GM23248 (cell line): ENCODE results near the gene CHST11. TPM values are rescaled to one million over a fixed set of nuclear protein-coding genes. Genes with fewer than 3 reads are reported as not detected.
A peak's percentile ranks its signal among the peaks of the same experiment; 100 is the strongest.

Experiments
- DNase-seq: peaks from one replicate; pipeline ENCODE4 v3.0.0-alpha.2; 2015
- H2AFZ ChIP-seq: fragments of 200-600 bp; sonication (generic); 2 replicates; pipeline ENCODE4 v1.6.1; 2016; ENCODE audit warnings: antibody characterized with exemption
- H3F3A ChIP-seq: fragments of 200-600 bp; sonication (generic); 2 replicates; pipeline ENCODE4 v1.6.1; 2016; ENCODE audit warnings: mild to moderate bottlenecking, antibody characterized with exemption, mixed run types; ENCODE audit not compliant: insufficient read depth
- H3K27ac ChIP-seq: fragments of 200-600 bp; sonication (generic); 2 replicates; pipeline ENCODE4 v1.5.1; 2016; ENCODE audit warnings: mild to moderate bottlenecking
- H3K27me3 ChIP-seq: fragments of 200-600 bp; sonication (generic); replicated peaks from 2 replicates; pipeline ENCODE4 v1.6.1; 2016; ENCODE audit warnings: mild to moderate bottlenecking; ENCODE audit not compliant: insufficient read depth
- H3K36me3 ChIP-seq: fragments of 200-600 bp; sonication (generic); 2 replicates; pipeline ENCODE4 v1.6.1; 2016; ENCODE audit warnings: low read depth, mild to moderate bottlenecking
- H3K4me1 ChIP-seq: fragments of 200-600 bp; sonication (generic); 2 replicates; pipeline ENCODE4 v1.6.1; 2016; ENCODE audit warnings: mild to moderate bottlenecking; ENCODE audit not compliant: insufficient read depth
- H3K4me2 ChIP-seq: fragments of 200-600 bp; sonication (generic); one replicate; pipeline ENCODE4 v1.6.1; 2016; ENCODE audit warnings: mild to moderate bottlenecking; ENCODE audit not compliant: unreplicated experiment
- H3K4me3 ChIP-seq: fragments of 200-600 bp; sonication (generic); 2 replicates; pipeline ENCODE4 v1.5.1; 2016; ENCODE audit warnings: mild to moderate bottlenecking
- H3K79me2 ChIP-seq: fragments of 200-600 bp; sonication (generic); 2 replicates; pipeline ENCODE4 v1.6.1; 2016; ENCODE audit warnings: mild to moderate bottlenecking; ENCODE audit not compliant: insufficient read depth
- H3K9ac ChIP-seq: fragments of 200-600 bp; sonication (generic); 2 replicates; pipeline ENCODE4 v1.6.1; 2016; ENCODE audit warnings: mild to moderate bottlenecking
- H3K9me2 ChIP-seq: fragments of 200-600 bp; sonication (generic); 2 replicates; pipeline ENCODE4 v1.6.1; 2016; ENCODE audit warnings: mixed run types, mild to moderate bottlenecking, moderate library complexity; ENCODE audit not compliant: insufficient read depth
- H3K9me3 ChIP-seq: fragments of 200-600 bp; sonication (generic); one replicate; pipeline ENCODE4 v1.6.1; 2017; ENCODE audit warnings: low read depth
- H4K20me1 ChIP-seq: fragments of 200-600 bp; sonication (generic); 2 replicates; pipeline ENCODE4 v1.6.0; 2016; ENCODE audit not compliant: insufficient read depth
- EZH2 ChIP-seq: fragments of 200-600 bp; sonication (generic); IDR thresholded peaks from 2 replicates; pipeline ENCODE4 v1.6.1; 2018; ENCODE audit warnings: antibody characterized with exemption, mild to moderate bottlenecking; ENCODE audit not compliant: insufficient read depth, poor library complexity, severe bottlenecking
- EZH2phosphoT487 ChIP-seq: fragments of 200-600 bp; sonication (generic); IDR thresholded peaks from 2 replicates; pipeline ENCODE4 v1.6.1; 2018; ENCODE audit warnings: antibody characterized with exemption, moderate library complexity, mild to moderate bottlenecking, low read depth; ENCODE audit not compliant: insufficient read depth
- WGBS, 2 experiments: methylation state at CpG; one replicate each; pipeline ENCODE4 v1.1.6; 2015 to 2017; ENCODE audit warnings: low lambda C conversion rate in 2 of 2, low coverage in 1 of 2; ENCODE audit errors: missing lambda C conversion rate in 2 of 2; 5-methylcytosine and 5-hydroxymethylcytosine counted together
- in situ Hi-C: fragments of 300-500 bp; cut with MboI; formaldehyde crosslinking; loops from 2 replicates; pipeline ENCODE4 v1.15.0; 2020
- polyA plus RNA-seq: library from polyadenylated mRNA; unstranded; fragments of >200 nt; fragmentation: Nextera tagmentation; extraction: Ambion mirVana; gene quantifications from 2 replicates; pipeline ENCODE4 v1.2.1, GENCODE V29; 2016
- total RNA-seq: library from RNA; depleted of rRNA; stranded (reverse); fragments of >200 nt; shearing (Covaris generic); gene quantifications from 2 replicates; pipeline ENCODE4 v1.2.3, GENCODE V29; 2014

Gene CHST11
- total and polyA plus RNA-seq, 2 experiments from 2014 or later, result 3.7 to 5.4 TPM

DNA sequence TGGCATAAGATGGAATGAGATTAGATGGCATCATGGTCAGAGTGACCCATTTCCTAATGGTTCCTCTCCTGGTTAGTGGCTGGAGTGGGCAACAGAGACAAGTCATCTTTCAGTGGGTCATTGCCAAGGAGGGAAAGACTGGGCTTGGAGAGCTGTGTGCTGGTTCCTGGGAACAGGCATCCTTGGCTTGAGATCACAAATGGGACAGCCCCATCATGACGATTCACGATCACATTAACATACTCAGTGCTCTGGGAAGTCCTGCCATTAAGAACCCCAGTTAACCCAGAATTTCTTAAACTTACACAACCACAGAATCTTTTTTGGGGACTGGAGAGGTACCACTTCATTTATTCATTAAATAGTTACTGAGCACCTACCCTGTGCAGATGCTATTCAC lies 27.3 kb downstream of the CHST11 start:
- Histone ChIP-seq H2AFZ (no peak overlapping the region), H3K4me3 (no peak overlapping the region), H3K4me1 (peaks cover 7% of the 10 kb centered on the region), H3K36me3 (no peaks in the 10 kb centered on the region), H3K27me3 (no peaks in the 10 kb centered on the region), H4K20me1 (no peaks in the 10 kb centered on the region), H3K4me2 (no peak overlapping the region), H3K9me3 (no peaks in the 10 kb centered on the region), H3K9ac (no peak overlapping the region), H3K79me2 (peaks cover 23% of the 10 kb centered on the region), H3F3A (peaks cover 13% of the 10 kb centered on the region), H3K9me2 (no peaks in the 10 kb centered on the region), H3K27ac (no peak overlapping the region)
- WGBS, 2 experiments, result 82 to 94% methylated on average over 2 of the region's 2 CpGs
- in situ Hi-C loops, result no loop called here
- DNase-seq, result no peak
- no peak for TF ChIP-seq EZH2
- no peak for TF ChIP-seq EZH2phosphoT487

DNA sequence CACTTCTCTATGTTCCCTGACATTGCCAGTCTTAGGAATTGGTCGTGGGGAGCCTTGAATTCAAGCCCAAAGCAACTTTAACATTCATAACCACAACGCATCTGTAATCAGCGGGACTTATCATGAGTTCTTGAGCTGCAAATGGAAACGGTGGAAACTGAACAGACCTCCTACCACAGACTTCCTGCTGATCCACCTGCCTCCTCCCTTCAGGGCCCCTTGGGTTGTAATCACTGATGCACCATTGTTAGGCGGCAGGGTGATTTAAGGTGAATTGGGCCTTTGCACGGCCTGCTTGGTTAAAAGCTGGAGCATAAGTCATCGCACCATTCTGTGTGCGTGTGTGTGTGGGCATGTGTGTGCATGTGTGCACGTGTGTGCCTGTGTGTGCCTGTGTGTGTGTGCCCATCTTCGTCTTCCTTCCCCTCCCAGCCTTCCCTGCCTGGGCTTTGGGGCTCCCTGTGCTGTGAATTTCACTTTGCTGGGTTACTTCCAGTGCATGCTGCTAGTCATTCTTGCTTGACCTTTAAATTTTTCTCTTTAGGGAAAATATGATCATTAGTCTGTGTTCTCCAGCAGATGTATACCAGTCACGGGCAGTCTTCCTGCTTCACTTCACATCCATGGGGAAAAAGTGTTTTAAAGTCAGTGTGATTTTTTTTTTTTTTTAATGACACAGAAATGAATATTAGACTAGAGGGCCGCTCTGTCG lies 29.1 kb downstream of the CHST11 start:
- TF ChIP-seq EZH2phosphoT487 (no peak), EZH2 (no peak)
- no peaks in the 10 kb centered on the region for H4K20me1 ChIP-seq
- H3K79me2 ChIP-seq, result peaks cover 21% of the 10 kb centered on the region
- H2AFZ ChIP-seq, result no peak overlapping the region
- H3F3A ChIP-seq, result peaks cover 3% of the 10 kb centered on the region; the same call in 1 of the 2 replicates
- H3K27me3 ChIP-seq, result no peaks in the 10 kb centered on the region
- peak; percentile 39 for DNase-seq
- no peak overlapping the region for H3K4me3 ChIP-seq
- H3K9me2 ChIP-seq, result no peaks in the 10 kb centered on the region
- no peak overlapping the region for H3K4me2 ChIP-seq
- 79 to 80% methylated on average over 12 to 13 of the region's 13 CpGs for WGBS, 2 experiments
- no peaks in the 10 kb centered on the region for H3K36me3 ChIP-seq
- in situ Hi-C loops, result no loop called here
- no peaks in the 10 kb centered on the region for H3K9me3 ChIP-seq
- H3K27ac ChIP-seq, result 0 out of 2 replicates have a peak overlapping the region, but pooled peaks have one; percentile 18
- peak overlapping the region; percentile 28; the same call in 1 of the 2 replicates for H3K9ac ChIP-seq
- H3K4me1 ChIP-seq, result peaks cover 7% of the 10 kb centered on the region; the same call in 1 of the 2 replicates

DNA sequence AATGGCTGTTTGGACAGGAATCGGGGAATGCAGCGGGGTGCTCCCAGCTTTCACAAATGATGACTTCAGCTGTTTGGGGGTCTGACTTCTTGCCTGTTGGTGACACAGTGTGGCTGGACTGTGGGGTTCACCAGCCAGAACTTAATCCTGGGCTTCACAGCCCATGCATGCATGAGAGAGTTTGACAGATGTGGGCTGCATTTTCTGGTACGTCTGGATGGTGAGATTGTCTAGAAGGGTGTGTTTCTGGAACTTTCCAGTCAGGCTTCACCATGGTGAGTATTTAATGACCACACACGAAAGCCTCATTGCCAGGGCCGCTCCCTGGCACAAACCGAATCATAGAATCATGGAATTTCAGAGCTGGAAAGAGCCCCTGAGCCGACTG lies 29.6 kb downstream of the CHST11 start:
- in situ Hi-C loops, result no loop called here
- H3K9me3 ChIP-seq, result no peaks in the 10 kb centered on the region
- no peaks in the 10 kb centered on the region for H3K9me2 ChIP-seq
- H3K79me2 ChIP-seq, result peaks cover 24% of the 10 kb centered on the region
- H3K4me3 ChIP-seq, result no peak overlapping the region
- H4K20me1 ChIP-seq, result no peaks in the 10 kb centered on the region
- no peaks in the 10 kb centered on the region for H3K36me3 ChIP-seq
- H3K27ac ChIP-seq, result 0 out of 2 replicates have a peak overlapping the region, but pooled peaks have one; percentile 18
- H3K4me1 ChIP-seq, result peaks cover 7% of the 10 kb centered on the region; the same call in 1 of the 2 replicates
- H3K27me3 ChIP-seq, result no peaks in the 10 kb centered on the region
- H3K9ac ChIP-seq, result peak overlapping the region; percentile 28; the same call in 1 of the 2 replicates
- TF ChIP-seq EZH2, result no peak
- no peak for TF ChIP-seq EZH2phosphoT487
- H2AFZ ChIP-seq, result no peak overlapping the region
- DNase-seq, result peak; percentile 47
- H3F3A ChIP-seq, result no peaks in the 10 kb centered on the region
- H3K4me2 ChIP-seq, result no peak overlapping the region
- WGBS, 2 experiments, result 56 to 65% methylated on average over 7 of the region's 7 CpGs

DNA sequence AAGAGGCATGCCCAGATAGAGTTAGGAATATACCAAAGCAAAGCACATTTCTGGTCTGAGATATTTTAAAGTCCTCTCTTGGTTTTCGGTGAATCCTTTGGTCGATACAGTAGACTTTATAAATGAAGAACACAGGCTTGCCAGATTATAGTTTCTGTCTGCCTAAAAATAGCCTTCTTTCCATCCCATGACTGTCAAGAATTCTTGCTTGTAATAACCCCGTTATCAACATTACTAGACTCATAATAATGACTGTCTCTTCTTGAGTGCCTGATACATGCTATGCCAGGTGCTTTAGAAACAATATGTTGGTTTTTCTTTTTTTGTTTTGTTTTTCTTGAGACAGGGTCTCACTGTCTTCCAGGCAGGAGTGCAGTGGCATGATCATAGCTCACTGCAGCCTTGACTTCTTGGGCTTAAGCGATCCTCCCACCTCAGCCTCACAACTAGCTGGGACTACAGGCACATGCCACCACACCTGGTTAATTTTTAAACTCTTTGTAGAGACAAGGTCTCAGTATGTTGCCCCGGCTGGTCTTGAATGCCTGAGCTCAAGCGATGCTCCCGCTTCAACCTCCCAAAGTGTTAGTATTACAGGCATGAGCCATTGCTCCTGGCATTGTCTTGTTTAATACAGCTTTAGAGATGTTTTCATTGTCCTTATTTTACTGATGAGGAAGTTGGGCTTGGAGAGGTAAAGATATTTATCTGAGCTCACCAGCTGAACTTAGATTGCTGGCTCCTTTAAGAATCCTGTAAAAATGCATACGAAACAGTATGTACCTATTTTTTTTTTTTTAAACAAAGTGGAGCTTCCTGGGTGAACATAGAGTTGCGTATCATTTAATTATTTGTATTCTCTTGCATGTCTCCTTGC lies 30.4 kb downstream of the CHST11 start:
- H2AFZ ChIP-seq, result no peak overlapping the region
- 76 to 78% methylated on average over 9 of the region's 9 CpGs for WGBS, 2 experiments

More for the DNA sequence above, 30.4 kb downstream of the CHST11 start:
- peaks cover 23% of the 10 kb centered on the region for H3K79me2 ChIP-seq
- 0 out of 2 replicates have a peak overlapping the region, but pooled peaks have one; percentile 28 for H3K9ac ChIP-seq
- H3K27ac ChIP-seq, result 0 out of 2 replicates have a peak overlapping the region, but pooled peaks have one; percentile 18
- no peak overlapping the region for H3K4me2 ChIP-seq
- no peaks in the 10 kb centered on the region for H3K36me3 ChIP-seq
- H3K4me3 ChIP-seq, result no peak overlapping the region
- H3F3A ChIP-seq, result no peaks in the 10 kb centered on the region
- H3K9me2 ChIP-seq, result no peaks in the 10 kb centered on the region
- in situ Hi-C loops, result no loop called here
- TF ChIP-seq EZH2phosphoT487 (no peak), EZH2 (no peak)
- H4K20me1 ChIP-seq, result no peaks in the 10 kb centered on the region
- peak; percentile 13 for DNase-seq
- no peaks in the 10 kb centered on the region for H3K9me3 ChIP-seq
- no peaks in the 10 kb centered on the region for H3K27me3 ChIP-seq
- H3K4me1 ChIP-seq, result peaks cover 7% of the 10 kb centered on the region; the same call in 1 of the 2 replicates
